ENCODE data around the gene TTC39B.

TTC39B gene

DNA sequence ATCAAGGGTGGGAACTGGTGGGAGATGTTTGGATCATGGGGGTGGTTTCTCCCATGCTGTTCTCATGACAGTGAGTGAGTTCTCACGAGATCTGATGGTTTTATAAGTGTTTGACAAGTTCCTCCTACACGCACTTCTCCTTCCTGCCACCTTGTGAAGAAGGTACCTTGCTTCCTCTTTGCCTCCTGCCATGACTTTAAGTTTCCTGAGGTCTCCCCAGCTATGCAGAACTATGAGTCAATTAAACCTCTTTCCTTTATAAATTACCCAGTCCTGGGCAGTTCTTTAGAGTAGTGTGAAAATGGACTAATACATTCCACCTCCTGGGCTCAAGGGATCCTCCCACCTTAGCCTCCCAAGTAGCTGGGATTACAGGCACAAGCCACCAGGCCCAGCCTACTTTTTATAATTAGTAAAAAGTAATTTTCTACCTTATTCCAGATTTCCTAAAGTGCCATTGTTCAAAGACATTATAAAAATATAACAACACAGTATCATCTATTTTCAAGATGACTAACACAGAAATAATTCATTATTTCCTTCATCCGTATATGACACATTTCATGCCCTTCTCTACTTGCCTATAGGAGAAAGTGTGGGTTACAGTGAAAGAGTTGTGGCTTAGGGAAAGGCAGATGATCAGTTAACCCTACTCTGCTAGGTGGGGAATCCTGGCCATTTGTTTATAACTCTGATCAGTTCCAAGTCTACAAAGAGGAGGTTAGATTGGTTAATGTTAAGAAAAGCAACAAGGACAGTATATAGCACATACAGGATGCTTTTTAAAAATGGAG lies 99.9 kb downstream of the TTC39B start:
- H3K4me3 ChIP-seq (ENCODE audit: extremely low read depth, insufficient read depth, low read length, poor library complexity, severe bottlenecking): no peak overlapping the region

GRCh38 chr9:15205632-15206420 lies 101.2 kb downstream of the TTC39B start:
- no peaks in the 10 kb centered on the region for H3K9me3 ChIP-seq (ENCODE audit: control insufficient read depth, low read length)
- 95 to 97% methylated on average over 5 of the region's 7 CpGs for WGBS, 2 experiments (ENCODE audit: insufficient coverage in 2 of 2)

More for the DNA sequence above, 99.9 kb downstream of the TTC39B start:
- 80 to 90% methylated on average over 1 to 2 of the region's 3 CpGs for WGBS, 2 experiments (ENCODE audit: insufficient coverage in 2 of 2)
- Histone ChIP-seq H3K36me3 (ENCODE audit: control insufficient read depth, insufficient read depth, low read length) (no peaks in the 10 kb centered on the region), H3K27ac (ENCODE audit: low read depth, low read length, severe bottlenecking) (no peak overlapping the region), H3K9me3 (ENCODE audit: control insufficient read depth, low read length) (no peaks in the 10 kb centered on the region), H3K4me1 (ENCODE audit: control insufficient read depth, insufficient read depth, low read length, poor library complexity, severe bottlenecking) (no peaks in the 10 kb centered on the region)

GRCh38 chr9:15203581-15203980 lies 103.4 kb downstream of the TTC39B start:
- Histone ChIP-seq H3K36me3 (ENCODE audit: control insufficient read depth, insufficient read depth, low read length) (no peaks in the 10 kb centered on the region), H3K4me1 (ENCODE audit: control insufficient read depth, insufficient read depth, low read length, poor library complexity, severe bottlenecking) (no peaks in the 10 kb centered on the region), H3K4me3 (ENCODE audit: extremely low read depth, insufficient read depth, low read length, poor library complexity, severe bottlenecking) (no peak overlapping the region), H3K27ac (ENCODE audit: low read depth, low read length, severe bottlenecking) (no peak overlapping the region), H3K9me3 (ENCODE audit: control insufficient read depth, low read length) (no peaks in the 10 kb centered on the region)
- 86% methylated on average over 1 of the region's 3 CpGs; no CpG with 5 or more reads in 1 of the 2 experiments for WGBS, 2 experiments (ENCODE audit: insufficient coverage in 2 of 2)

More at GRCh38 chr9:15205632-15206420, 101.2 kb downstream of the TTC39B start:
- Histone ChIP-seq H3K4me1 (ENCODE audit: control insufficient read depth, insufficient read depth, low read length, poor library complexity, severe bottlenecking) (no peaks in the 10 kb centered on the region), H3K27ac (ENCODE audit: low read depth, low read length, severe bottlenecking) (no peak overlapping the region), H3K36me3 (ENCODE audit: control insufficient read depth, insufficient read depth, low read length) (no peaks in the 10 kb centered on the region), H3K4me3 (ENCODE audit: extremely low read depth, insufficient read depth, low read length, poor library complexity, severe bottlenecking) (no peak overlapping the region)

GRCh38 chr9:15200111-15200510 lies 106.9 kb downstream of the TTC39B start:
- Histone ChIP-seq H3K4me1 (ENCODE audit: control insufficient read depth, insufficient read depth, low read length, poor library complexity, severe bottlenecking) (no peaks in the 10 kb centered on the region), H3K4me3 (ENCODE audit: extremely low read depth, insufficient read depth, low read length, poor library complexity, severe bottlenecking) (no peak overlapping the region), H3K36me3 (ENCODE audit: control insufficient read depth, insufficient read depth, low read length) (peaks cover 11% of the 10 kb centered on the region), H3K9me3 (ENCODE audit: control insufficient read depth, low read length) (peaks cover 18% of the 10 kb centered on the region), H3K27ac (ENCODE audit: low read depth, low read length, severe bottlenecking) (no peak overlapping the region)
- WGBS, 2 experiments (ENCODE audit: insufficient coverage in 2 of 2): 80 to 100% methylated on average over 1 of the region's 3 CpGs

DNA sequence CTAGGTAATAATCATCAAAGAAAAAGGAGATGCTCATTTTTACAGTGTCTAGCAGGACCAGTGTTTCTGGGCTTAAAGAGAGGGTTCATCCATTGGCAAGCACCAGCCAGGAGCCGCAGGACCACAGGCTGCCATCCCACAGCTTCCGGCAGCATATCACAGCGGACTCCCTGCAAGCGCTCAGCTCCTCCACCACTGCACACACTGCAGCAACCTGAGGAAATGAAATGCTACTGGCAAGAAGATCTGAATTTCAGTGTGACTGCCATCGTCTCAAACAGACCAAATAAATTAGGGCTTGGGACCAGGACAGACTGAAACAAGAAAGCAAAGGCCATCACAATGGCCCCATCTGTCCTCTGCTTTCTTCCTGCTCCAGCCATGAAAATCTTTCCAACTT lies 114.2 kb downstream of the TTC39B start:
- 96 to 100% methylated on average over 2 to 5 of the region's 5 CpGs for WGBS, 2 experiments (ENCODE audit: insufficient coverage in 2 of 2)
- H3K4me3 ChIP-seq (ENCODE audit: extremely low read depth, insufficient read depth, low read length, poor library complexity, severe bottlenecking): no peak overlapping the region

GRCh38 chr9:15191378-15191777 lies 115.6 kb downstream of the TTC39B start:
- Histone ChIP-seq H3K4me3 (ENCODE audit: extremely low read depth, insufficient read depth, low read length, poor library complexity, severe bottlenecking) (no peak overlapping the region), H3K4me1 (ENCODE audit: control insufficient read depth, insufficient read depth, low read length, poor library complexity, severe bottlenecking) (no peaks in the 10 kb centered on the region), H3K9me3 (ENCODE audit: control insufficient read depth, low read length) (peaks cover 11% of the 10 kb centered on the region), H3K27ac (ENCODE audit: low read depth, low read length, severe bottlenecking) (no peak overlapping the region), H3K36me3 (ENCODE audit: control insufficient read depth, insufficient read depth, low read length) (peaks cover 10% of the 10 kb centered on the region)

More for the DNA sequence above, 114.2 kb downstream of the TTC39B start:
- Histone ChIP-seq H3K27ac (ENCODE audit: low read depth, low read length, severe bottlenecking) (no peak overlapping the region), H3K9me3 (ENCODE audit: control insufficient read depth, low read length) (peaks cover 18% of the 10 kb centered on the region), H3K36me3 (ENCODE audit: control insufficient read depth, insufficient read depth, low read length) (peaks cover 15% of the 10 kb centered on the region), H3K4me1 (ENCODE audit: control insufficient read depth, insufficient read depth, low read length, poor library complexity, severe bottlenecking) (no peaks in the 10 kb centered on the region)

DNA sequence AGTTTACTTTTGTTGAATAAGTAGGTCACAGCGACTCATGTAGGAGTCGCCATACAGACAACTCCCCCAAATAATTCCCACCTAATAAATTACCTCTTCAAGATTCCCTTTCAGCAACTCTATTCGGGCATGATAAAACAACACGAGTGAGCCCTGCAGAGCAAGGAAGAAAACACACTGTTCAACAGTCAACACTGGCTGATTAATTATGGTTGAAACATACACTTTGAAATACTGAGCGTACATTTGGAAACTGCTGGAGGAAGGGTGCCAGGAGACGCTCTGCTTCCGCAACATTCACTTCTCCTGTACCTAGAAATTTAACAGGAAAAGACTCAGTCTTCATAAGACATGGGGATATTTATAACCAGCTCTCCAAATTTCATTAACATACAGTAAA lies 117.5 kb downstream of the TTC39B start:
- Histone ChIP-seq H3K27ac (ENCODE audit: low read depth, low read length, severe bottlenecking) (no peak overlapping the region), H3K4me3 (ENCODE audit: extremely low read depth, insufficient read depth, low read length, poor library complexity, severe bottlenecking) (no peak overlapping the region), H3K9me3 (ENCODE audit: control insufficient read depth, low read length) (no peaks in the 10 kb centered on the region), H3K4me1 (ENCODE audit: control insufficient read depth, insufficient read depth, low read length, poor library complexity, severe bottlenecking) (no peaks in the 10 kb centered on the region), H3K36me3 (ENCODE audit: control insufficient read depth, insufficient read depth, low read length) (peaks cover 4% of the 10 kb centered on the region)
- 100% methylated on average over 2 of the region's 7 CpGs; no CpG with 5 or more reads in 1 of the 2 experiments for WGBS, 2 experiments (ENCODE audit: insufficient coverage in 2 of 2)

GRCh38 chr9:15187589-15187988 lies 119.4 kb downstream of the TTC39B start:
- no CpG with 5 or more reads among the region's 1 CpG for WGBS, 2 experiments (ENCODE audit: insufficient coverage in 2 of 2)
- no peaks in the 10 kb centered on the region for H3K9me3 ChIP-seq (ENCODE audit: control insufficient read depth, low read length)
- no peak overlapping the region for H3K4me3 ChIP-seq (ENCODE audit: extremely low read depth, insufficient read depth, low read length, poor library complexity, severe bottlenecking)
- H3K36me3 ChIP-seq (ENCODE audit: control insufficient read depth, insufficient read depth, low read length): peaks cover 4% of the 10 kb centered on the region
- no peak overlapping the region for H3K27ac ChIP-seq (ENCODE audit: low read depth, low read length, severe bottlenecking)
- H3K4me1 ChIP-seq (ENCODE audit: control insufficient read depth, insufficient read depth, low read length, poor library complexity, severe bottlenecking): no peaks in the 10 kb centered on the region

DNA sequence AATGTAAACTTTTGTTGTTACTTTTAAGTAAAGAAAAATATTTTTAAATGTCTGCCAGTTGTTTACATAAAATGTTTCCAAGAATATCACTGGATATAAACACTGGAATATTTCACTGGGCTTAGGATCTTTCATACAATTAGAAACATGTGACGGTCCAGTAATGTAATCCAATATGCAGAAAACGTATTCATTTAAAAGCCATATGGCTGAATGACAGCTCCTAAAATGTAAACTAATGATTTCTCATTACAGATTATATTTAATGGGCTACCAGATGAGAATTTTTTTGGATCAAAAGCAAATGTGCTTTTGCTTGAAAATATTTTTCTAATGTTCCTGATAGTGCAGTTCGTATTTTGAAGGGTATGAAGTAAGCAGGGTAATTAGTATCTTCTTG lies 124.3 kb downstream of the TTC39B start:
- H3K36me3 ChIP-seq (ENCODE audit: control insufficient read depth, insufficient read depth, low read length): peaks cover 5% of the 10 kb centered on the region
- H3K27ac ChIP-seq (ENCODE audit: low read depth, low read length, severe bottlenecking): no peak overlapping the region
- 57% methylated on average over 1 of the region's 3 CpGs; no CpG with 5 or more reads in 1 of the 2 experiments for WGBS, 2 experiments (ENCODE audit: insufficient coverage in 2 of 2)
- H3K9me3 ChIP-seq (ENCODE audit: control insufficient read depth, low read length): no peaks in the 10 kb centered on the region
- no peaks in the 10 kb centered on the region for H3K4me1 ChIP-seq (ENCODE audit: control insufficient read depth, insufficient read depth, low read length, poor library complexity, severe bottlenecking)
- H3K4me3 ChIP-seq (ENCODE audit: extremely low read depth, insufficient read depth, low read length, poor library complexity, severe bottlenecking): no peak overlapping the region

- Histone ChIP-seq H3K36me3 (ENCODE audit: control insufficient read depth, insufficient read depth, low read length) (peaks cover 5% of the 10 kb centered on the region), H3K9me3 (ENCODE audit: control insufficient read depth, low read length) (no peaks in the 10 kb centered on the region), H3K4me3 (ENCODE audit: extremely low read depth, insufficient read depth, low read length, poor library complexity, severe bottlenecking) (no peak overlapping the region), H3K4me1 (ENCODE audit: control insufficient read depth, insufficient read depth, low read length, poor library complexity, severe bottlenecking) (no peaks in the 10 kb centered on the region), H3K27ac (ENCODE audit: low read depth, low read length, severe bottlenecking) (peak overlapping the region; percentile 1)
- no CpG with 5 or more reads among the region's 2 CpGs for WGBS, 2 experiments (ENCODE audit: insufficient coverage in 2 of 2)
Measured at GRCh38 chr9:15182101-15182551, 124.9 kb downstream of the TTC39B start.

All from mesodermal cell (in vitro differentiated cells).